ENCODE data around the gene SPTLC2. TPM values are rescaled to one million over a fixed set of nuclear protein-coding genes. Genes with fewer than 3 reads are reported as not detected.

SPTLC2 gene
- total and polyA plus RNA-seq, 2 of the 13 experiments (the other 11 are each of a cell fraction or from before 2014, with no cell fraction given): 17.4 to 17.5 TPM

- peak; percentile 34; the same call in 1 of the 2 replicates for TF ChIP-seq ZFX (CRISPR knock-in tag; IDR thresholded peaks at IDR 0.05; ENCODE audit: low read depth)
- 0 out of 2 replicates have a peak, but pooled peaks have one; percentile 30 for TF ChIP-seq RBFOX2 (IDR thresholded peaks at IDR 0.05; ENCODE audit: low read depth, low read length)
- 0 out of 2 replicates have a peak, but pooled peaks have one; percentile 5 for TF ChIP-seq HDAC2 (CRISPR knock-in tag; IDR thresholded peaks at IDR 0.05)
These were observed 159.3 kb downstream of the SPTLC2 start (continued) for GRCh38 chr14:77457115-77457521.

Small RNA genes within 50 kb of the gene (small RNA-seq; reads per million reads assigned to genes)
- gene COX6CP11 (ENCODE audit: insufficient read depth in 2 of 3, insufficient read length in 3 of 3, low read depth in 2 of 3, low replicate concordance in 1 of 3): 0 reads per million in 3 experiments
- 0 to 0.10 (median 0) reads per million in 3 experiments for gene RF00404 (ENCODE audit: insufficient read depth in 2 of 3, insufficient read length in 3 of 3, low read depth in 2 of 3, low replicate concordance in 1 of 3)
- gene RN7SL587P (ENCODE audit: insufficient read depth in 2 of 3, insufficient read length in 3 of 3, low read depth in 2 of 3, low replicate concordance in 1 of 3): 0 reads per million in 3 experiments

Other genes with a start within 250 kb of the SPTLC2 start
- gene TMED8, start 239.5 kb downstream of the SPTLC2 start, total RNA-seq (2016; rRNA removed; fragmentation: Illumina TruSeq; extraction: Trizol): 11.7 and 17.5 TPM in 2 replicates
- gene TMED8, start 239.5 kb downstream of the SPTLC2 start, polyA plus RNA-seq (2011; rRNA removed): 4.7 and 6.0 TPM in 2 replicates
- 1.3 and 2.0 TPM in 2 replicates for gene SAMD15, start 239.3 kb downstream of the SPTLC2 start, total RNA-seq (2016; rRNA removed; fragmentation: Illumina TruSeq; extraction: Trizol)
- 0.09 TPM in 2 replicates for gene SAMD15, start 239.3 kb downstream of the SPTLC2 start, polyA plus RNA-seq (2011; rRNA removed)
- 0.24 TPM in 1 of 2 replicates, not detected in the other for gene NOXRED1, start 193.1 kb downstream of the SPTLC2 start, total RNA-seq (2016; rRNA removed; fragmentation: Illumina TruSeq; extraction: Trizol)
- gene NOXRED1, start 193.1 kb downstream of the SPTLC2 start, polyA plus RNA-seq (2011; rRNA removed): 0.41 and 0.71 TPM in 2 replicates
- 13.3 and 14.9 TPM in 2 replicates for gene VIPAS39, start 159.0 kb downstream of the SPTLC2 start, total RNA-seq (2016; rRNA removed; fragmentation: Illumina TruSeq; extraction: Trizol)
- 18.7 and 21.5 TPM in 2 replicates for gene VIPAS39, start 159.0 kb downstream of the SPTLC2 start, polyA plus RNA-seq (2011; rRNA removed)
- gene AHSA1, start 158.5 kb downstream of the SPTLC2 start, total RNA-seq (2016; rRNA removed; fragmentation: Illumina TruSeq; extraction: Trizol): 241 and 310 TPM in 2 replicates
- 113 and 118 TPM in 2 replicates for gene AHSA1, start 158.5 kb downstream of the SPTLC2 start, polyA plus RNA-seq (2011; rRNA removed)
- 0.83 and 1.8 TPM in 2 replicates for gene ISM2, start 117.8 kb downstream of the SPTLC2 start, total RNA-seq (2016; rRNA removed; fragmentation: Illumina TruSeq; extraction: Trizol)
- 40.7 and 43.2 TPM in 2 replicates for gene ISM2, start 117.8 kb downstream of the SPTLC2 start, polyA plus RNA-seq (2011; rRNA removed)
- 14.3 and 14.5 TPM in 2 replicates for gene ALKBH1, start 91.4 kb upstream of the SPTLC2 start, total RNA-seq (2016; rRNA removed; fragmentation: Illumina TruSeq; extraction: Trizol)
- gene ALKBH1, start 91.4 kb upstream of the SPTLC2 start, polyA plus RNA-seq (2011; rRNA removed): 11.1 and 12.5 TPM in 2 replicates
- 548 and 656 TPM in 2 replicates for gene SLIRP, start 91.5 kb upstream of the SPTLC2 start, total RNA-seq (2016; rRNA removed; fragmentation: Illumina TruSeq; extraction: Trizol)
- 210 and 281 TPM in 2 replicates for gene SLIRP, start 91.5 kb upstream of the SPTLC2 start, polyA plus RNA-seq (2011; rRNA removed)
- gene SNW1, start 144.5 kb upstream of the SPTLC2 start, total RNA-seq (2016; rRNA removed; fragmentation: Illumina TruSeq; extraction: Trizol): 65.8 and 103 TPM in 2 replicates
- 19.8 and 23.2 TPM in 2 replicates for gene SNW1, start 144.5 kb upstream of the SPTLC2 start, polyA plus RNA-seq (2011; rRNA removed)
- 2.1 and 3.9 TPM in 2 replicates for gene ADCK1, start 183.5 kb upstream of the SPTLC2 start, total RNA-seq (2016; rRNA removed; fragmentation: Illumina TruSeq; extraction: Trizol)
- 6.3 and 6.8 TPM in 2 replicates for gene ADCK1, start 183.5 kb upstream of the SPTLC2 start, polyA plus RNA-seq (2011; rRNA removed)